Measurements from ENCODE around the gene ZNF557.

The ZNF557 gene

GRCh38 chr19:7074705-7075282, 5.3 kb downstream of the ZNF557 start:
- no peak for DNase-seq (ENCODE audit: low spot score)

GRCh38 chr19:7076151-7076550, 6.6 kb downstream of the ZNF557 start:
- DNase-seq (ENCODE audit: low spot score) = no peak

- DNase-seq (ENCODE audit: low spot score) = no peak
These were observed 8.5 kb downstream of the ZNF557 start for GRCh38 chr19:7078008-7078407.

- DNase-seq (ENCODE audit: low spot score) = no peak
These were observed 13.8 kb downstream of the ZNF557 start for GRCh38 chr19:7083076-7083956.

- DNase-seq (ENCODE audit: low spot score) = no peak
These were observed 19.5 kb downstream of the ZNF557 start for GRCh38 chr19:7088999-7089398.

- no peak for DNase-seq (ENCODE audit: low spot score)
These were observed 28.6 kb downstream of the ZNF557 start for GRCh38 chr19:7098096-7098495.

GRCh38 chr19:7098701-7099596, 29.4 kb downstream of the ZNF557 start:
- DNase-seq (ENCODE audit: low spot score) = peak; percentile 92

GRCh38 chr19:7099597-7099921, 30.1 kb downstream of the ZNF557 start:
- DNase-seq (ENCODE audit: low spot score) = no peak

- no peak for DNase-seq (ENCODE audit: low spot score)
These were observed 32.2 kb downstream of the ZNF557 start for GRCh38 chr19:7101498-7102253.

GRCh38 chr19:7104747-7105447, 35.4 kb downstream of the ZNF557 start:
- no peak for DNase-seq (ENCODE audit: low spot score)

- DNase-seq (ENCODE audit: low spot score) = no peak
These were observed 37.5 kb downstream of the ZNF557 start for GRCh38 chr19:7106711-7107657.

GRCh38 chr19:7109678-7110289, 40.3 kb downstream of the ZNF557 start:
- no peak for DNase-seq (ENCODE audit: low spot score)

- DNase-seq (ENCODE audit: low spot score) = no peak
These were observed 43.2 kb downstream of the ZNF557 start for GRCh38 chr19:7112675-7113074.

GRCh38 chr19:7113233-7113632, 43.7 kb downstream of the ZNF557 start:
- DNase-seq (ENCODE audit: low spot score) = no peak

- no peak for DNase-seq (ENCODE audit: low spot score)
These were observed 46.2 kb downstream of the ZNF557 start for GRCh38 chr19:7115721-7116120.

- DNase-seq (ENCODE audit: low spot score) = no peak
These were observed 47.7 kb downstream of the ZNF557 start for GRCh38 chr19:7117248-7117647.

- DNase-seq (ENCODE audit: low spot score) = no peak
These were observed 50.1 kb downstream of the ZNF557 start for GRCh38 chr19:7119582-7119981.

- DNase-seq (ENCODE audit: low spot score) = no peak
These were observed 51.0 kb downstream of the ZNF557 start for GRCh38 chr19:7120499-7120898.

- no peak for DNase-seq (ENCODE audit: low spot score)
These were observed 53.2 kb downstream of the ZNF557 start for GRCh38 chr19:7122701-7123100.

- DNase-seq (ENCODE audit: low spot score) = no peak
These were observed 55.3 kb downstream of the ZNF557 start for GRCh38 chr19:7124782-7125181.
